ENCODE results near the gene TMEM141.
"Not testable (repeated sequence)": the region's sequence is repeated elsewhere in the genome, so short reads cannot be mapped to it uniquely, and the experiment has no call there.

TMEM141 gene

GRCh38 chr9:136765041-136765440, 26.1 kb upstream of the TMEM141 start:
- DNase-seq (ENCODE audit: low read depth) = no peak
- H3K4me3 ChIP-seq (ENCODE audit: low read length) = no peak overlapping the region
- TF ChIP-seq CTCF (IDR thresholded peaks at IDR 0.05; ENCODE audit: insufficient read depth, low read depth, low read length, missing control alignments) = no peak

- not testable (repeated sequence) for DNase-seq (ENCODE audit: low read depth); H3K4me3 ChIP-seq (ENCODE audit: low read length)
These were observed 25.3 kb upstream of the TMEM141 start for GRCh38 chr9:136765745-136766409.

GRCh38 chr9:136766410-136767120, 24.6 kb upstream of the TMEM141 start:
- DNase-seq (ENCODE audit: low read depth) = peak; percentile 60
- not testable (repeated sequence) for H3K4me3 ChIP-seq (ENCODE audit: low read length)
- TF ChIP-seq CTCF (IDR thresholded peaks at IDR 0.05; ENCODE audit: insufficient read depth, low read depth, low read length, missing control alignments) = peak; percentile 41

GRCh38 chr9:136769710-136770191, 21.4 kb upstream of the TMEM141 start:
- peak; percentile 27 for DNase-seq (ENCODE audit: low read depth)
- no peak overlapping the region for H3K4me3 ChIP-seq (ENCODE audit: low read length)
- TF ChIP-seq CTCF (IDR thresholded peaks at IDR 0.05; ENCODE audit: insufficient read depth, low read depth, low read length, missing control alignments) = peak; percentile 52

GRCh38 chr9:136771907-136772415, 19.2 kb upstream of the TMEM141 start:
- DNase-seq (ENCODE audit: low read depth) = no peak
- no peak for TF ChIP-seq CTCF (IDR thresholded peaks at IDR 0.05; ENCODE audit: insufficient read depth, low read depth, low read length, missing control alignments)
- H3K4me3 ChIP-seq (ENCODE audit: low read length) = no peak overlapping the region

- no peak overlapping the region for H3K4me3 ChIP-seq (ENCODE audit: low read length)
- no peak for DNase-seq (ENCODE audit: low read depth)
- TF ChIP-seq CTCF (IDR thresholded peaks at IDR 0.05; ENCODE audit: insufficient read depth, low read depth, low read length, missing control alignments) = no peak
These were observed 17.6 kb upstream of the TMEM141 start for GRCh38 chr9:136773386-136774044.

- TF ChIP-seq CTCF (IDR thresholded peaks at IDR 0.05; ENCODE audit: insufficient read depth, low read depth, low read length, missing control alignments) = no peak
These were observed 16.6 kb upstream of the TMEM141 start for GRCh38 chr9:136774416-136775045.

More at GRCh38 chr9:136774416-136775045, 16.6 kb upstream of the TMEM141 start:
- DNase-seq (ENCODE audit: low read depth) = no peak
- no peak overlapping the region for H3K4me3 ChIP-seq (ENCODE audit: low read length)
